M059J (cell line): ENCODE measurements around the gene NRAP. TPM values are rescaled to one million over a fixed set of nuclear protein-coding genes. Genes with fewer than 3 reads are reported as not detected.

ENCODE experiments used
- DNase-seq: peaks from one replicate; pipeline ENCODE4 v3.0.0-alpha.2; 2012; ENCODE audit warnings: low read depth
- total RNA-seq: library from RNA; depleted of rRNA; stranded (reverse); fragments of >200 nt; shearing (Covaris generic); gene quantifications from 2 replicates; pipeline ENCODE4 v1.2.3, GENCODE V29; 2014

NRAP gene
- total RNA-seq, 1 experiment from 2014 or later, result not detected

- DNase-seq, result peak; percentile 57
Measured at GRCh38 chr10:113563306-113564088, 100.3 kb downstream of the NRAP start.

- no peak for DNase-seq
Measured at GRCh38 chr10:113562704-113563103, 101.1 kb downstream of the NRAP start.

GRCh38 chr10:113562069-113562468 lies 101.8 kb downstream of the NRAP start:
- no peak for DNase-seq

GRCh38 chr10:113561214-113561613 lies 102.6 kb downstream of the NRAP start:
- no peak for DNase-seq

- no peak for DNase-seq
Measured at GRCh38 chr10:113560071-113560470, 103.8 kb downstream of the NRAP start.

DNA sequence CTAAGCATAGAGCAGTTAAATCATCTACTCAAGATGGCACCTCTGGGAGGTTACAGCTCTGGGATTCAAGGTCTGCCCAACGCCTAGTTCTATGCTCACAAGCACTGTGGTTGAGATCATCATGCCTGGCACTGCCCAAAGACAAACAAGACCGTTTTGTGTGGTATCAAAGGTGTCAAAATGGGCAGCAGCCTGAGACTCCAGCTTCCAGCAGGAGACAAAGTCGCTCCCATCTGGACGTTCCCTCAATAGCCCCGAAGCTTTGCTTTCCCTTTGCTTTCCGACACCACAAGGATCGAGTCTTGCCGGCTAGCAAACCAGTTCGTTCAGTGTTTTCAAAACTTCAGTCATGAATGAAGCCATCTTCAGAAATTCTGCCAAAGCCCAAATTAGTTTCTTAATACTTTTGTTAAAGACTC lies 105.9 kb downstream of the NRAP start:
- no peak for DNase-seq

DNA sequence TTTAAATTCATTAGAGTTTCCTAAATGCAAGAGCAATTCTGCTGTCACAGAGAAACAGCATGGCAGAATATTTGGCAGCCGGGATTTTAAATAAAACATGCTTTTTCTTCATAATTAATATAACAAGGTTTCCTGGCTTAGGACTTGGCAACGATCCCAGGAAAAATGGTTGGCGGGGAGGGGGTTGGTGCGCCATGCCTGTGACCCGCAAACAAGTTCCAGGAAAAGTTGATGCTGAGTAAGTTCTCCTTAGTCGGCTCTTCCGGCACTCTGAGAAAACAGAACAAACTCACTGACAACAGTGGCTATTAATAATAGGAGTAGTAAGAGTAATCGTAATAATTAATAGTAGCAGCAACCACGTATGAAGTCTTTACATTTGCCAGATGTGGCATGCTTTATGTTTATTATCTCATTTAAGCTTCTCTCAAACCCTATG lies 106.4 kb downstream of the NRAP start:
- no peak for DNase-seq

GRCh38 chr10:113555751-113556150 lies 108.1 kb downstream of the NRAP start:
- DNase-seq, result no peak

DNA sequence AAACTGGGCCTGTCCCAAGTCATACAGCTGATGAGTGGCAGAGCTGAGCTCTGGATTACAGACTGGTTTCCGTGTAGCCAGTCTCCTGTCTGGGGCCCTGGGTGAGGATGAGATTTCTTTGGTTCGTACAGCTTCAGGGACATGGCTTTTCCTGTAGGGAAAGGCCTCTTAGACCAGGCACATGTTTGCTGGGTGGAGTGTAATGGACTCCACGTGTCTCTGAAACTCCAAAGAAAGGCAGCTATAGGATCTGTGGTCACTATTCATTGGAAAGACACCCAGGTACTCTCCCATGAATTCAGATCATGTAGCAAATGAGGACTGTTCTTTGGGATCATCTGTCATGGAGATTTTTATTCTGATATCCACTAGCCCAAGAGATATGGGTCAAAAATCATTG lies 108.6 kb downstream of the NRAP start:
- no peak for DNase-seq

DNA sequence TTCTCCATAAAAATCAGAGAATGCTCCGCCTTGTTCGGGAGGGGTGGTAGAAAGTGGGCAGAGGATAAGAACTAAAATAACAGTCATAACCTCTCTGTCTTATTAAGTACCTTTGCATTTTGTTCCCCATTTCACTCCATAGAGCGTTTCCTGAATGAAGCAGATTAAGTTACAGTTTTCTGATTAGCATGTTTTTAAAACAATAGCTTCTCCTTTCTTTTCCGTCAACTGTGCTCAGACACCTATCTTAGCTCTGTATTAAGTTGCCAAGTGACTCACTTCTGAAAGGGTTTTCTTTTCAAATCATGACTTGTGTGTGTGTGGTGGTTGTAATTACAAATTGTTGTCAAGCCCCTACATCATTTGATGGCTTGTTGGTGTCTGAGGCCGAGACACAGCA lies 109.6 kb downstream of the NRAP start:
- no peak for DNase-seq

DNA sequence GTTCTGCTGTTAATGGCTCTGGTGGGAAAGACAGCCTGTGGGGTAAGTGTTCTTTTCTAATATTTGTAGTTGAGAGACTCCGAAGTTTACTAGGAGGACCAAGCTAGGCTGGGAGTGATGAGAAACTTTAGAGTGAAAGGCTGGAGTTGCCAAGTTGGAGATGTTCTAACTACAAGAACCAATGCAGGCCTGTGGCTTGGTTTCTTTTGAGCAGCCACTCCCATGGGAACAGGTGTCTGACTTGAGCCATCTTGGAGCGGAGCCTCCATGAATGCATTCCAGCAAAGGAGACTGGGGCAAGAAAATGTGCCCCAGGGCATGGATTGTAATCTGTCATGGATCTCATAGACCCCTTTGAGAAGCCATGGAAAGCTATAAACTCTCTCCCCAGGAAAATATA lies 110.7 kb downstream of the NRAP start:
- DNase-seq, result no peak

DNA sequence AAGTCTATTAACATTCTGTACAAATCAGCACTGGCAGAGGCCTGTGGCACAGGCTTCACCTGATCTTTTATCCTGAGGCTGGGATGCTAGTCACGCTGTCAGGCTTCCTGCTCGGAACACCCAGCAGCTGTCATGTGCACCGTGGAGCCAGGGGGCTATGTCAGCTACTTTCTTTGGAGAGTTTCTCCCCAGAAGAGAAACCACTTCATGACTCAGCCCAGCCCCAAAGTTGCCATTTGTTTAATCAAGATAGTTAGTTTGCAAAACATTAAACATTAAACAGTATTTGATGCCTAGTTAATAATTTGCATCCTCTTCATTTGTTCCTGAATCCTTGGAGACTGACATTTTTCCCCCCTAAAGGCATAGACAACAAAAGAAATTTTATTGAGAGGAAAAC lies 111.1 kb downstream of the NRAP start, which contains the start of gene HABP2:
TSS of gene HABP2 (plus strand) at position 353 of the 400 bp plus-strand sequence. CDS start 69 bp downstream, outside the sequence.
- no peak for DNase-seq

- DNase-seq, result no peak
Measured at GRCh38 chr10:113552014-113552413, 111.8 kb downstream of the NRAP start.

- peak; percentile 71 for DNase-seq
Measured at GRCh38 chr10:113550365-113550764, 113.5 kb downstream of the NRAP start.

GRCh38 chr10:113549856-113550255 lies 114.0 kb downstream of the NRAP start:
- no peak for DNase-seq

DNA sequence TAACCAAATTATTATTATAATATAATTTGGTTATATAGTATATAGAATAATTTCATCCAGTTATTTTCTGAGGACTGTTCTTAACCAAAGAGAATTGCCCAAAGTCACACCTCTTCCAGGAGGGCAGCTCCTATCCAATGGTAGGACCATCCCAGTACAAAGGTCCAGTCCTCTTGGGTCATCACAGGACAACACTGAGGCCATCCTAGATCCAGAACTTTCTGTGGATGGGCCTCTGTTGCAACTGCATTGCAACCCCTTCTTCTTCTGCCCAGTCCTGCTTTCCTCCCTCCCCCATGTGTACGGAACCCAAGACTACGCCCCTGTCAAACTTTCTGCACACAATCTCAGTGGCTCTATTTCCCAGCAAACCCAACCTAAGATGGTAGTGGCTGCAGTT lies 116.4 kb downstream of the NRAP start:
- DNase-seq, result no peak

- DNase-seq, result no peak
Measured at GRCh38 chr10:113544392-113544791, 119.4 kb downstream of the NRAP start.

DNA sequence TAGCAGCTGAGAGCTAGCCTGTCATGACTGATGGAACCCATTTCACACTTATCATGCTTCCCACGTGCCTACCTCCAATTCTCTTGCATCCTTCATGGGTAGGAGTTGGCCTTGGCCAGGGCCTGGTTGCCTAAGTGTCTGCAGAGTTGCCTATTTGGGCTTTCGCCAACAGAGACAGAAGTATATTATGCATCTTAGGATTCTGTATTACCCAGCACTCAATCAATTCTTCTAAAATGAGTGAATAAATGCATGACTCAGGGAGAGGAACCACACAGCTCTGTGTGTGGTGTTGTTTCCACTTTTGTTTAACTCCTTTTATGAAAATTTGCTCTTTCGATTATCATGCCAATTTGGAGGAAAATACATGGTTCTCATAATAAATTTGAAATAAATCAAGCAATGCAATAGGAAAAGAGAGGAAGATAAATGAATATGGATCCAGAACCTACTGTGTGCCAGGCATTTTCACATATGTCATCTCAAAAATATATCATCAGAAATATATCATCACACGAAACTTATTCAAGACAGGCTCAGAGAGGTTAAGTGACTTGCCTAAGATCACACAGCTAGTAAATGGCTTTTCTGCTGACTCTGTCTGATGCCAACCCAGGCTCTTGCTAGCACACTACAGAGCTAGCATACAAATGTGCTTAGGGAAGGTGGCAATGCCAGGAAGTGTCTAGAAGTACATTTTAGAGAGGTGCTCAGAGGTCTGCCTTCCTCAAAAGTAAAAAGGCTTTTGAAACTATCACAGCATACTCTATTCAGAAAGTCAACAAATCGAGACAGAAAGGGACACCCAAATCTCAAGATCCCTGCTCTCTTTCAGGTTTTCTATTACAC lies 120.5 kb downstream of the NRAP start:
- DNase-seq, result no peak

GRCh38 chr10:113541549-113541927 lies 122.3 kb downstream of the NRAP start:
- DNase-seq, result no peak

GRCh38 chr10:113540845-113541548 lies 122.8 kb downstream of the NRAP start:
- DNase-seq, result peak; percentile 62

DNA sequence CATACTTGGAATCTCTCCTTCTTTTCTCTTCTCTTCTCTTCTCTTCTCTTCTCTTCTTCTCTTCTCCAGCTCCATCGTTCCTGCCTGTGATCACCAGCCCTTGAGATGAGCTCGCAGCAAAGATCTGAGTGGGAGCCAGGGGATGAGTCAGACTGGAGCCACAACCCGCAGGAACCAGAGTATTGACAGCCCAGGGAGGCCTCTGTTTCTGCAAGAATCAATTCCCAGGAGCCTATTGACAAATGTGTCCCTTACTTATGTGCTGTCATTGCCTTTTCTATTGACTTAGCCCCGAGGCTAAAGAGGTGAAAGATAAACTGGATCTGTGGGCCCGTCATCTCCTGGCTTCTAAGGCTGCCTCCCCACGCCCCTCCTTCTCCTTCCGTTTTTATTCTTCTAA lies 124.1 kb downstream of the NRAP start:
- DNase-seq, result peak; percentile 65
